ENCODE results near the gene SLC12A6.

SLC12A6 gene

GRCh38 chr15:34259566-34259965 lies 78.0 kb downstream of the SLC12A6 start:
- no peak for TF ChIP-seq GLI2 (tag by site-specific recombination; IDR thresholded peaks at IDR 0.05; ENCODE audit: borderline replicate concordance, low read depth)
- no peak for TF ChIP-seq ZNF530 (tag by site-specific recombination; IDR thresholded peaks at IDR 0.05; ENCODE audit: low read depth)
- TF ChIP-seq ZNF571 (tag by site-specific recombination; IDR thresholded peaks at IDR 0.05) = no peak
- TF ChIP-seq HOXC10 (CRISPR knock-in tag; IDR thresholded peaks at IDR 0.05) = no peak
- TF ChIP-seq ZNF221 (tag by site-specific recombination; IDR thresholded peaks at IDR 0.05; ENCODE audit: borderline replicate concordance) = no peak
- TF ChIP-seq ZFP3 (tag by site-specific recombination; IDR thresholded peaks at IDR 0.05; ENCODE audit: low read depth) = no peak
- TF ChIP-seq SALL2 (tag by site-specific recombination; IDR thresholded peaks at IDR 0.05; ENCODE audit: borderline replicate concordance) = no peak
- no peak for TF ChIP-seq ZBTB7A (tag by site-specific recombination; IDR thresholded peaks at IDR 0.05; ENCODE audit: low read depth)
- no peak for TF ChIP-seq HOXD13 (CRISPR knock-in tag; IDR thresholded peaks at IDR 0.05; ENCODE audit: borderline replicate concordance)
- no peak for TF ChIP-seq ZNF658 (tag by site-specific recombination; IDR thresholded peaks at IDR 0.05)
- no peak for TF ChIP-seq KLF7 (tag by site-specific recombination; IDR thresholded peaks at IDR 0.05; ENCODE audit: borderline replicate concordance)
- CTCF ChIA-PET = no interaction called here
- Histone ChIP-seq H3K27ac (ENCODE audit: extremely low read depth, low read depth, low read length) (no peak overlapping the region), H3K4me1 (ENCODE audit: control insufficient read depth, insufficient read depth, low read length) (no peaks in the 10 kb centered on the region), H3K36me3 (ENCODE audit: control insufficient read depth in 2 of 2, insufficient read depth in 1 of 2, low read length in 2 of 2) (no peaks in the 10 kb centered on the region), H3K9me3 (ENCODE audit: control insufficient read depth, insufficient read depth, low read depth, low read length) (no peaks in the 10 kb centered on the region), H3K4me3 (ENCODE audit: low read depth, low read length) (no peak overlapping the region)
- POLR2A ChIA-PET = interaction anchor here (0.5 kb wide), 1 partner anchor 60 kb away, joined by 3 read pairs; no protein-coding TSS in a partner anchor

DNA sequence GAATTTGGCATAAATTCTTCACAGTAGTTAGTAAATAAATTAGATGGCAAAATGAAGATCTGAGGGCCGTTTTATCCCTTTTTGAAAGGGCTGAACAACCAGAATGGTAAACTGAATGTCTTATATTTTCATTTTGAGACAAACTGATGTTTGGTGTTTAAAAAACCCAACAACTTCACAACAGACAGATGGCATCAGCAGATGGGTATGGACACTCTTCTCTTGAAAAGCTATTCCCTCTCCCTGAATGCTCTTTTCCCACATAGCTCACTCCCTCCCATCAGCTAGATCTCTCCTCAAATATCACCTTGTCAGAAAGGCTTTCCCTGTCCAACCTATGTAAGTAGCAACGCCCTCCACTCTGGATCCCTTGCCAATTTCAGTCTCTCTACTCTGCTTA lies 79.4 kb downstream of the SLC12A6 start:
- H3K9me3 ChIP-seq (ENCODE audit: control insufficient read depth, insufficient read depth, low read depth, low read length) = no peaks in the 10 kb centered on the region
- CTCF ChIA-PET = interaction anchor here (1.4 kb wide), 1 partner anchor 17 kb away, joined by 5 read pairs; no protein-coding TSS in a partner anchor
- no peak for TF ChIP-seq ZNF140 (tag by site-specific recombination; IDR thresholded peaks at IDR 0.05)
- TF ChIP-seq ZNF121 (tag by site-specific recombination; IDR thresholded peaks at IDR 0.05) = no peak
- TF ChIP-seq, protein P1, sequence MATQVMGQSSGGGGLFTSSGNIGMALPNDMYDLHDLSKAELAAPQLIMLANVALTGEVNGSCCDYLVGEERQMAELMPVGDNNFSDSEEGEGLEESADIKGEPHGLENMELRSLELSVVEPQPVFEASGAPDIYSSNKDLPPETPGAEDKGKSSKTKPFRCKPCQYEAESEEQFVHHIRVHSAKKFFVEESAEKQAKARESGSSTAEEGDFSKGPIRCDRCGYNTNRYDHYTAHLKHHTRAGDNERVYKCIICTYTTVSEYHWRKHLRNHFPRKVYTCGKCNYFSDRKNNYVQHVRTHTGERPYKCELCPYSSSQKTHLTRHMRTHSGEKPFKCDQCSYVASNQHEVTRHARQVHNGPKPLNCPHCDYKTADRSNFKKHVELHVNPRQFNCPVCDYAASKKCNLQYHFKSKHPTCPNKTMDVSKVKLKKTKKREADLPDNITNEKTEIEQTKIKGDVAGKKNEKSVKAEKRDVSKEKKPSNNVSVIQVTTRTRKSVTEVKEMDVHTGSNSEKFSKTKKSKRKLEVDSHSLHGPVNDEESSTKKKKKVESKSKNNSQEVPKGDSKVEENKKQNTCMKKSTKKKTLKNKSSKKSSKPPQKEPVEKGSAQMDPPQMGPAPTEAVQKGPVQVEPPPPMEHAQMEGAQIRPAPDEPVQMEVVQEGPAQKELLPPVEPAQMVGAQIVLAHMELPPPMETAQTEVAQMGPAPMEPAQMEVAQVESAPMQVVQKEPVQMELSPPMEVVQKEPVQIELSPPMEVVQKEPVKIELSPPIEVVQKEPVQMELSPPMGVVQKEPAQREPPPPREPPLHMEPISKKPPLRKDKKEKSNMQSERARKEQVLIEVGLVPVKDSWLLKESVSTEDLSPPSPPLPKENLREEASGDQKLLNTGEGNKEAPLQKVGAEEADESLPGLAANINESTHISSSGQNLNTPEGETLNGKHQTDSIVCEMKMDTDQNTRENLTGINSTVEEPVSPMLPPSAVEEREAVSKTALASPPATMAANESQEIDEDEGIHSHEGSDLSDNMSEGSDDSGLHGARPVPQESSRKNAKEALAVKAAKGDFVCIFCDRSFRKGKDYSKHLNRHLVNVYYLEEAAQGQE (tag by site-specific recombination; IDR thresholded peaks at IDR 0.05) = no peak
- TF ChIP-seq ZFP41 (tag by site-specific recombination; IDR thresholded peaks at IDR 0.05; ENCODE audit: borderline replicate concordance) = no peak
- no peak for TF ChIP-seq ZNF423 (tag by site-specific recombination; IDR thresholded peaks at IDR 0.05)
- no peak for TF ChIP-seq ZBTB1 (tag by site-specific recombination; IDR thresholded peaks at IDR 0.05)
- no peak for TF ChIP-seq YY1 (tag by site-specific recombination; IDR thresholded peaks at IDR 0.05)
- TF ChIP-seq ZNF354C (tag by site-specific recombination; IDR thresholded peaks at IDR 0.05; ENCODE audit: borderline replicate concordance, low read depth) = no peak
- no peak for TF ChIP-seq ZNF670 (tag by site-specific recombination; IDR thresholded peaks at IDR 0.05; ENCODE audit: low read depth)
- no peak for TF ChIP-seq ZNF792 (tag by site-specific recombination; IDR thresholded peaks at IDR 0.05)
- TF ChIP-seq HOXC10 (CRISPR knock-in tag; IDR thresholded peaks at IDR 0.05) = no peak
- no peak for TF ChIP-seq ZNF658 (tag by site-specific recombination; IDR thresholded peaks at IDR 0.05)
- TF ChIP-seq ZNF175 (tag by site-specific recombination; IDR thresholded peaks at IDR 0.05) = no peak
- no peak for TF ChIP-seq SCRT2 (tag by site-specific recombination; IDR thresholded peaks at IDR 0.05)
- no peak for TF ChIP-seq HOXA7 (CRISPR knock-in tag; IDR thresholded peaks at IDR 0.05; ENCODE audit: borderline replicate concordance)
- TF ChIP-seq ZNF404 (tag by site-specific recombination; IDR thresholded peaks at IDR 0.05) = no peak
- H3K4me3 ChIP-seq (ENCODE audit: low read depth, low read length) = no peak overlapping the region
- peaks cover 0 to 13% of the 10 kb centered on the region in 2 experiments; a peak in 1 of 3 replicates for H3K36me3 ChIP-seq (ENCODE audit: control insufficient read depth in 2 of 2, insufficient read depth in 1 of 2, low read length in 2 of 2)
- POLR2A ChIA-PET = no interaction called here
- no peaks in the 10 kb centered on the region for H3K4me1 ChIP-seq (ENCODE audit: control insufficient read depth, insufficient read depth, low read length)
- H3K27ac ChIP-seq (ENCODE audit: extremely low read depth, low read depth, low read length) = no peak overlapping the region
